Astrocyte of the hippocampus (primary cell): ENCODE measurements around the gene B4GALT5.
A peak's percentile ranks its signal among the peaks of the same experiment; 100 is the strongest.

Experiments
- DNase-seq: peaks from one replicate; pipeline ENCODE4 v3.0.0; 2011; ENCODE audit warnings: low read depth, low spot score

B4GALT5 gene

DNA sequence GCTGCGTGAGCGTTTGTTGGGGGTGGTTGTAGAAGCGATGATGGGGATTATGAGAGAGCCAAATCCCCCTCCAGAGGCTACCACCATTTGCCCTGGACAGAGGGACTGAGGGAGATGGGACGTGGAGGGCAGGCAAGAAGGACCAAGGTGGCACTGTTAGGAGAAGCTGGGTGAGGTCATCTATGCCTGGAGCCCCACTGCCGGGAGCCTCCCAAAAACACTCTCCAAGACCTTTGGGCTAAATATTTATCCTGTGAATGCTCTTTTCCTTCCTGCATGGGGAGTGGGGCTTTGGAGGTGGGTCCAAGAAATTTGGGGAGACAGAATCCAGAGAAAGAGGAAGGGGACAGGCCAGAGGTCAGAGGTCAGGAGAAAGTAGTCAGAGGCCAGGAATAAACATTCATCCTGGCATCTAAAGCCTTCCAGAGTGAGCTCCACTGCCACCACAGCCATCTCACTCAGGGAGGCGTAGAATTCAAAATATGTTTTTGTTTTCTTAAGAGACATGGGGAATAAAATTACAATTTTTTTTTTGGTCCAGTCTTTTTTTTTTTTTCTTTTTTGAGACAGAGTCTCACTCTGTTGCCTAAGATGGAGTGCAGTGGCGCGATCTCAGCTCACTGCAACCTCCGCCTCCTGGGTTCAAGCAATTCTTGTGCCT is 128.0 kb downstream of the B4GALT5 start:
- DNase-seq = no peak

DNA sequence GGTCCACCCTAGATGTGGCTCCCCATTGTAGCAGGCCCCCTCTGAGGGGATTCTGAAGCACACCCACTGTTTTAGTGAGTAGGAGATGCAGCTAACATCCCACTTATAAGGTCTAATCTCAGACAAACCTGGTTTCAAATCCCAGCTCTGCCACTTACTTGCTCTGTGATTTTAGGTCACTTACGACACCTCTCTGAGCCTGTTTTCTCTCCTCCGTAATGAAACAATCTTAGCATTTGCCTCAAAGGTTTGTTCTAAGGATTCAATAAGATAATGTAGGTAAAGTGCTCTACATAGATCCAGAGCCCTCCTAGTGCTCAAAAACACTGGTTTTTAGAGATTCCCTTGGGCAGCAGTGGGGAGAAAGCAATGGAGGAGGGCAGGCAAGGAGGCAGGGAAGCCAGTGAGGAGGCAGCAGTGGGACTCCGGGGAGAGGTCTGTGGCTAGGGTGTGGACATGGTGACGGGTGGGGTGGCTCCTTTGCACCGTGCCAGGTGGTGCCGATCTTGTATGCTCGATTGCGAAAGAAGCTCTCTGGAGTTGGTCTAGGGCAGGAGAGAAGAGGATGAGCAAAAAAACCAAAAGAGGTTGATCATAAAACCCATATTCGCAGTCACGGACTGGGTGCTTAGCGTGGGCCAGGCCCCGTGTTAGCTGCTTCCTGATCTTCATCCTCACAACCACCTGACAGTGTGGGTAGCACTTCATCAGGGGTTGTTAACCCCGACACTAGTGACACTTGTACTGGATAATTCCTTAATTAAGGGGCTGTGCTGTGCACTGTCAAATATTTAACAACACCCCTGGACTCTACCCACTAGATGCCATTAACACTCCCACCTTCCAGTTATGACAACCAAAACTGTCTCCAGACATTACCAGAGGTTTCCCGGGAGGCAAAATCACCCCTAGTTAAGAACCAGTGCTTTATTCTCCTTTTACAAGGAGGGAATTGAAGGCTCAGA is 129.0 kb downstream of the B4GALT5 start:
- DNase-seq = no peak

DNA sequence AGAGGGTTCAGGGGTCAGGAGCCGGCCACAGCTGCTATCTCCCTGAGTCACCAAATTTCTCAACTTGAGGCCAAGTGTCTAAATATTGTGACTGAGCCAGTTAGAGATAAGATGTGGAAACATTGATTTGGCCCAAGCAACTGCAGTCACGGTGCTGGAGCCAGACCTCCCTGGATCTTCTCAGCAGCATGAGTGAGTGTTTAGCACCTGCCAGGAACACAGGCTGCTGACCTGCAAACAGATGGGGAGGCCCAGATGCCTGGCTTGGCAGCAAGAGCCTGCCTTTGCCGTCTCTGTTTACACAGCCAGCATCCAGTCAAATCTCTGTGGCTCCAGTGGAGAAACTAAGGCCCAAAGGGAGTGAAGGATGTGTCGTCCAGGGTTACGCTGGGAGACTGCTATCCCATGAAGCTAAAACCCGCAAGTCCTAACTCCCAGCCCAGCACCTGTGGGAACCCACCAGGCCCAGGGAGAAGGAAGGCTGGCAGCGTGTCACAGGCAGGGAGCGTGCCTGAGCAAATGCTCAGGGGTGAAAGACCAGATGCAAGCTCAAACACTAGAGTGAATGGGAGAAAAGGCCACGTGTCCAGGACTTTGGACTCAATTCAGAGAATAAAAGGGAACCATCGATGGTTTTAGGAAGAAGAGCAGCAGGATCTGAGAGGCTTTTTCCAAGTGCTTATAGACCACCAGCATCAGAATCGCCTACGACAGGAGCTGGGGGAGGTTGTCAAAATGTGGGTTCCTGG is 129.8 kb downstream of the B4GALT5 start:
- peak; percentile 87 for DNase-seq

DNA sequence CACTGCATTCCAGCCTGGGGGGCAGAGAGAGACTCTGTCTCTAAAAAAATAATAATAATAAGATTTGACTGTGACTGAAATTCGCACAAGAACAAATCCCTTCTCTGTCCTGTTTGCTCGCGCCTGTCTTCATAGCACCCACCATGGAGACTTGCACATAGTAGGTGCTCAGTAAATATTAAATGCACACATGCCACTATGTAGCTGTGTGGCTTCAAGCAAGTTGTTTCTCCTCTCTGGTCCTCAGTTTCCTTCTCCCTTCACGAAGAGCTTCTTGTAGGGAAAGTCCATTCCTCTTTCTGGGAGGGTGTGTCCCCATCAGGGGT is 130.4 kb downstream of the B4GALT5 start:
- DNase-seq = no peak
